Fibroblast of mammary gland (primary cell): ENCODE results near the gene COPZ1.
A peak's percentile ranks its signal among the peaks of the same experiment; 100 is the strongest.

Experiments used
- DNase-seq: peaks from one replicate; pipeline ENCODE4 v3.0.0-alpha.2; 2010; ENCODE audit warnings: low read depth
- H3K4me3 ChIP-seq: 2 replicates; pipeline ENCODE4 v1.5.1; 2011; ENCODE audit warnings: low read depth, mild to moderate bottlenecking, low read length, moderate library complexity; ENCODE audit not compliant: control insufficient read depth
- TF ChIP-seq, protein P1 (sequence below): conservative IDR thresholded peaks from 2 replicates; pipeline ENCODE4 v1.5.1; 2011; ENCODE audit warnings: low read depth, low read length, inconsistent platforms; ENCODE audit not compliant: control insufficient read depth, insufficient read depth

Gene COPZ1

DNA sequence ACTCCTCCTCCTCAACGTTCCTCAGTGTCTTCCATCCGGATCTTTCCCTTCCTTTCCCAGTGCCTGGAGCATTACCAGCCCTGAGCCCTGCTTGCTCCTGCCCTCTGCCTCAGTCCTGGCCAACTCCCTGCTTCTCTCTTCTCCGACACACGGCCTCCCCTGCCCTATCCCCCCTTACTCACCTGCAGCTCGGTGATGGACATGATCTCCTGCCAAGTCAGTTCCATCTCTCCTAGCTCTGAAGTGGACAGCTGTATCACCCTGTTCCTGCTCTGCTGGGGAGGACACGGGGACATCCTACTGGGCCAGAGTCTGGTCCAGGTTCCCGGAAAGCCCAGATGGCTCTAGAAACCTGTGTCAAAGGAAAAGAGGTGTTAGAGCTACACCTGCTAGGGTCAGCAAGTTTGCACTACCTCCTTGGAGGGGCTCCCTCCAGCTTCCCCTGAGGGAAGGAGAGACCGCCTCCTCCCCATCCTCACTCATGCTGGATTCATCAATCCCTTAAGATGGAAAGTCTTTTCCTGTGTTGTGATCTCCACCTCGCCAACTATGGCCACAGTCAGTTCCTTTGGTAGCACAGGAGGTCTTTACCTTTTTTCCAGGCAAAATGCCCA, 29.9 kb upstream of the COPZ1 start:
- TF ChIP-seq, protein P1, sequence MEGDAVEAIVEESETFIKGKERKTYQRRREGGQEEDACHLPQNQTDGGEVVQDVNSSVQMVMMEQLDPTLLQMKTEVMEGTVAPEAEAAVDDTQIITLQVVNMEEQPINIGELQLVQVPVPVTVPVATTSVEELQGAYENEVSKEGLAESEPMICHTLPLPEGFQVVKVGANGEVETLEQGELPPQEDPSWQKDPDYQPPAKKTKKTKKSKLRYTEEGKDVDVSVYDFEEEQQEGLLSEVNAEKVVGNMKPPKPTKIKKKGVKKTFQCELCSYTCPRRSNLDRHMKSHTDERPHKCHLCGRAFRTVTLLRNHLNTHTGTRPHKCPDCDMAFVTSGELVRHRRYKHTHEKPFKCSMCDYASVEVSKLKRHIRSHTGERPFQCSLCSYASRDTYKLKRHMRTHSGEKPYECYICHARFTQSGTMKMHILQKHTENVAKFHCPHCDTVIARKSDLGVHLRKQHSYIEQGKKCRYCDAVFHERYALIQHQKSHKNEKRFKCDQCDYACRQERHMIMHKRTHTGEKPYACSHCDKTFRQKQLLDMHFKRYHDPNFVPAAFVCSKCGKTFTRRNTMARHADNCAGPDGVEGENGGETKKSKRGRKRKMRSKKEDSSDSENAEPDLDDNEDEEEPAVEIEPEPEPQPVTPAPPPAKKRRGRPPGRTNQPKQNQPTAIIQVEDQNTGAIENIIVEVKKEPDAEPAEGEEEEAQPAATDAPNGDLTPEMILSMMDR = no peak
- DNase-seq = no peak
- H3K4me3 ChIP-seq = no peak overlapping the region

DNA sequence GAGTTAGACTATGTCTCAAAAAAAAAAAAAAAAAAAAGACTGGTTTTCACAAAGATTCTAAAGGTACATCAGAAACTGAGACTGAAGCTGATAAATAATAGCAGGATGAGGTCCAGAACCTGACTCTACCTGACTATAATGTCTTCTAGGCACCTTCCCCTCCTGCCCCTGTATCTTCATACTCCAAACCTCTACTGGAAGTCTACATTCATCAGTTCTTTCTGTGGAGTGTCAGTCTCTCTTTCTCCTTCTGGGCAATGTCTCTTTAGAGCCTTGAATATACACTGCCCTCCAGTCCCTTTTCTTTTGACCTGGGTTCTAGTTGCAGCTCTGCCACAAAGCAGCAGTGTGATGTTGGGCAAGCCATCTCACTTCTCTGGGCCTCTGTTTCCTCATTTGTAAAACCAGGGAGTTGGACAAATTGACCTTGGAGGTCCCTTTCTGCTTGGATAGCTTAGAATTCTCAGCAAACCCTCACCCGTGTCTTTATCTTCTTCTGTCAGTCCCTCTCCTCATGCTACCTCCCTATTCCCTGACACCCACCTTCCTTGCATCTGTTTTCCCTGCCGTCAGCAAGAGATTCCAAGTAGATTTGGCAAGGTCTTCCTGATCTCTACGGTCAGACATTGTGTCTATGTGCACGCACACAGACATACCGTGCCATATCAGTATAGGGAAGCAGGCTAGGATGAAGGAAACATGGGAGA, 28.4 kb upstream of the COPZ1 start:
- no peak overlapping the region for H3K4me3 ChIP-seq
- TF ChIP-seq, protein P1 = no peak
- no peak for DNase-seq

DNA sequence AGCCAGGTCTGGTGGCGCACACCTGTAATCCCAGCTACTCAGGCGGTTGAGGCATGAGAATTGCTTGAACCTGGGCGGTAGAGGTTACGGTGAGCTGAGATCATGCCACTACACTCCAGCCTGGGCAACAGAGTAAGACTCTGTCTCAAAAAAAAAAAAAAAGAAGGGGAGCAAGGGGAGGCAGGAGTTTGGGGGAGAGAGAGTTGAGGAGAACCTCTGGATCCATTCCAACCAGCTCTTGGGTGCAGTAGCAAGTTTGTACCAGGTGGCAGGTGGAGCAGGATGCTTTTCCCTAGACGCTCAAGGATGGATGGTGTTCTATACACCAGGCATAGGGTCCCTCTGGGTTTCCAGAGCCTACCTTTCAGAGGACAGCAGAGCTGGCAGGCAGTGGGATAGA, 26.0 kb upstream of the COPZ1 start:
- TF ChIP-seq, protein P1 = no peak
- no peak overlapping the region for H3K4me3 ChIP-seq
- no peak for DNase-seq

DNA sequence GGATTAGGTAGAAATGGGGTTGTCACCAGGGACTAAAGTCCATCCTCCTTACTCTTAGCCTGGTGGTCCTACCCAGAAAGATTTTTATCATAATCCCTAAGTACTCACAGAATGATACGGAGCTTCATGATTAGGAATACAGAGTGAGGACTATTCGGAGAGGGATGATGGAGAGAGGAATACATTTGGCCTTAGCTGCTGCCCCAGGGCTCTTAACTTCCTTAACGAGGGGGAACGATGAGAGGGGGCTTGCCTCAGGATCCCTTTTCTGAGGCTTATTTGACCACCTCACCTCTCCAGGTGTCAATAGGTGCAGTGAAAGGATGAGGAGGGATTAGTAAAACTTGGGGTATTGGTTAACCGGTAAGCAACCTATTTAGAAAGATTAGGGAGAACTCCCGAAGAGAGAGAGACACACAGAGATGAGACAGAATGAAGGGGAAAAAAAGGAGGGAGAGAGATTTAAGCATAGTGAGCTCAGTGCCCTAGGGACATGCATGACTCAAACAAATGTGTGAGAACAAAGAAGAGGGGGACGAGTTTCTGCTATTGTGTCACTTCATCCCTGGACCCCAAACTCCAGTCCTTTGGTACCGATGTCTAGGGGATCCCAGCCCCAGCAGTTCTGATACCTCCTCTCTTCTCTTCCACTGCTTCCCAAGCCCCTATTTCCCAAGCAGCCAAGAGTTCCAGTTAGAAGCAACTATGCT, 25.3 kb upstream of the COPZ1 start:
- peak; percentile 67 for DNase-seq
- TF ChIP-seq, protein P1 = no peak
- H3K4me3 ChIP-seq = no peak overlapping the region

DNA sequence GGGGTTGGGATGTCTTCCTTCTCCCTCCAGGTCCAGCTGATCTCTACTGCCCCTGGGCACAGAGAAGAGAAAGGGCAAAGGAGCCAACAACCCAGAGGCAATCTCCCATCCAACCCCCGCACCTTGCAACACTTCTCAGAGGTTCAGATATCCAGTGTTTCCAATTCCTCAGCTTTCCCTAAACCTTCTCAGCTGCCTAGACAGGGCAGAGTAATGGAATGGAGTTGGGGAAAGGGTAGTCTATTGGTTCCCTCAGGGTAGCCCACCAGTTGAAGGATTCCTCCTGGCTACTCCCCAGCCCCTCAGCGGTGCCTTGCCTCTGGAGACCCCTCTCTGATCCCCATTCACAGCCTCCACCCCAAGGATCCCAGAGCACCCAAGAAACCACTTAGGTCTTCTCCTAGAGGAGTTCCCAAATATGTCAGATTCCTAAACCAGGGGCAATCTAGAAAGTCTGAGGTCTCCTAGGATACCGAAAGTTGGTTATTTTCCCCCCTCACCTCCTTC, 24.7 kb upstream of the COPZ1 start:
- TF ChIP-seq, protein P1 = no peak
- DNase-seq = no peak
- H3K4me3 ChIP-seq = no peak overlapping the region

GRCh38 chr12:54300732-54301427, 24.1 kb upstream of the COPZ1 start, which contains the start of gene NFE2:
NFE2 (minus strand) TSS chr12:54301015; CDS start chr12:54295248, 5,767 bp downstream.
- no peak within 1 kb of the TSS for H3K4me3 ChIP-seq
- peak; percentile 63 for DNase-seq
- TF ChIP-seq, protein P1 = no peak
